Measurements from ENCODE around the gene GPR89B.
"Not testable (repeated sequence)": the region's sequence is repeated elsewhere in the genome, so short reads cannot be mapped to it uniquely, and the experiment has no call there.

The GPR89B gene

DNA sequence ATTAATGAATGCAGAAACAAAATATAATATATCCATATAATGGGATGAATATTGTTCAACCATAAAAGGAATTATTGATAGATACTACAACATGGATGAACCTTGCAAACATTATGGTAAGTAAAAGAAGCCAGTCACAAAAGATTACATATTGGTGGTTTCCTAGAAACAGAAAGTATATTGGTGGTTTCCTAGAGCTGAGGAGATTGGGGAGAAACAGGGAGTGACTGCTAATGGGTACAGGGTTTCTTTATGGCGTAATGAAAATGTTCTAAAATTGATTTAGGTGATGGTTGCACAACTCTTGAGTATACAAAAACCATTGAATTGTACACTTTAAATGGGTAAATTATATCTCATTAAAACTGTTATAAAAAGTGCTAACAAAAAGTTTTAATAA is 14.3 kb downstream of the GPR89B start:
- DNase-seq: not testable (repeated sequence)

DNA sequence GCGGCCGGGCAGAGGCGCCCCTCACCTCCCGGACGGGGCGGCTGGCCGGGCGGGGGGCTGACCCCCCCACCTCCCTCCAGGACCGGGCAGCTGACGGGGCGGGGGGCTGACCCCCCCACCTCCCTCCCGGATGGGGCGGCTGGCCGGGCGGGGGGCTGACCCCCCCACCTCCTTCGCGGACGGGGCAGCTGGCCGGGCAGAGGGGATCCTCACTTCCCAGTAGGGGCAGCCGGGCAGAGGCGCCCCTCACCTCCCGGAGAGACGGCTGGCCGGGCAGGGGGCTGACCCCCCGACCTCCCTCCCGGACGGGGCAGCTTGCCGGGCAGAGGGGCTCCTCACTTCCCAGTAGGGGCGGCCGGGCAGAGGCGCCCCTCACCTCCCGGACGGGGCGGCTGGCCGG is 21.3 kb downstream of the GPR89B start:
- DNase-seq: not testable (repeated sequence)

DNA sequence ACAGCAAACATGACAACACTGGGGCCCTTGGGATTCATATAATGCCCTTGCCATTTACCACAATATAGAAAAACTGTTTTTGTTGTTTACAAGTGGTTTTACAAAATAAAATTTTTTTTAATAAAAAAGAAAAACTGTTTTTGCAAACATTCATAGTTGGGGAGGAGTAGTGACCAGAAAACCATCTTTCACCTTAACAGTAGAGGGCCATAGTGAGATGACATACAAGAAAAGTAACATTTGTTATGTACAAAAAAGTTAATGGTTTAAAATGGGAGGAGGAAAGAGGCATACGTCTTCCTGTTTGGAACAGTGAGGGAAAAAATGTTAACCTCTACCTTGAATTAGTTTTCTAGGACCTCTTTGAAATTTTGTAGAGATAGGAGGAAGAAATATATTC is 30.7 kb downstream of the GPR89B start:
- DNase-seq: not testable (repeated sequence)

DNA sequence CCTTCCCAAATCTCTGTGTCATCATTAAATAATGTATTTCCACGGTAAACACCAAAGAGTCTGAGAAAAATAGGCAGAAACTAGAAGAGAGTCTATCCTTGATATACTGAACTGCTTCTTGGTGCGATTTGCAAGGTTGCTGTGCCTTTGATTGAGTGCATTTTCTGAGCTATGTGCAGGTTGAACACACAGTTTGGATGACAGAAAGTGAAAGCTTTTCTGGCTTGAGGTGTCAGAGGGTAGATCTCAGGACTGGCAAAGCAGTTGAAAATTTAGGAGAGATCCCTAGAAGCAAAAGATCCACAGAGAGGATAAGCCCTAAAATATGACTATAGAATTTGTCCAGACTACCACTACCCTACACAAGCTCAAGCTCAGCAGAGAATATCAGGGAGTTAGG is 31.5 kb downstream of the GPR89B start:
- DNase-seq: not testable (repeated sequence)

DNA sequence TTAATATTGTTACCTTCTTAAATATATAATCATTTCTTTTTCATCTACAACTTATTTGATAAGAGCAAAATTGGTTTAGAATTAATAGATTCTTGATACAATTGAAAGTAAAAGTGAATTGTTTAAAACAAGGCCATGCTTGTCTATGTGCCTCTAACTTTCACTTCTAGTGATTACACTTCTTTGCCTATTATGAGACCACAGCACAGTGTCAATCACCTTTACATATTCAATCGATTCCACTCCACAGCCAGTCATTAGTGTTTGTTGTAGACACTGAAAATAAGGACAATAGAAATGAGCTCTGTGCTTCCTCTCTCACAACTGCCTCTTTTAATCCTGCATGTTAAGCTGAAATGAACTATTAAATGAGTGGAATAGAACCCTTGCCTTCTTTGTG is 36.4 kb downstream of the GPR89B start:
- not testable (repeated sequence) for DNase-seq

DNA sequence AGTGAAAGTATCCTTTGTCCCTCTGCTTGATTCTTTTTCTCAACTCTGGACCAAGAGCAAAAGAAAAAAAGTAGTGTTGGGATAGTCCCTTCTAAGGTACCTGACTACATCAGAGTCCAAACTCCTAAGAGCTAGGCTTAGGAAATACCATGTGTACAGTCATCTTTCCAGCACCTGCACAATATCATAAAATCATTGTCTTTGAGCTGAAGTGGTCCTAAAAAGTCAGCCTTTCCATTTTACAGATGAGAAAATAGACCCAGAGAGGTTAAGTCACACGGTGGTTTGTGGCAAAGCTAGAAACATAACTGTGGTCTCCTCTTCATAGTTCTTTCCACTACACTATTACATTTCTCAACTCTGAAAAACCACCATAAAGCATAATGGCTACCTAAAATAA is 38.4 kb downstream of the GPR89B start:
- DNase-seq: not testable (repeated sequence)

DNA sequence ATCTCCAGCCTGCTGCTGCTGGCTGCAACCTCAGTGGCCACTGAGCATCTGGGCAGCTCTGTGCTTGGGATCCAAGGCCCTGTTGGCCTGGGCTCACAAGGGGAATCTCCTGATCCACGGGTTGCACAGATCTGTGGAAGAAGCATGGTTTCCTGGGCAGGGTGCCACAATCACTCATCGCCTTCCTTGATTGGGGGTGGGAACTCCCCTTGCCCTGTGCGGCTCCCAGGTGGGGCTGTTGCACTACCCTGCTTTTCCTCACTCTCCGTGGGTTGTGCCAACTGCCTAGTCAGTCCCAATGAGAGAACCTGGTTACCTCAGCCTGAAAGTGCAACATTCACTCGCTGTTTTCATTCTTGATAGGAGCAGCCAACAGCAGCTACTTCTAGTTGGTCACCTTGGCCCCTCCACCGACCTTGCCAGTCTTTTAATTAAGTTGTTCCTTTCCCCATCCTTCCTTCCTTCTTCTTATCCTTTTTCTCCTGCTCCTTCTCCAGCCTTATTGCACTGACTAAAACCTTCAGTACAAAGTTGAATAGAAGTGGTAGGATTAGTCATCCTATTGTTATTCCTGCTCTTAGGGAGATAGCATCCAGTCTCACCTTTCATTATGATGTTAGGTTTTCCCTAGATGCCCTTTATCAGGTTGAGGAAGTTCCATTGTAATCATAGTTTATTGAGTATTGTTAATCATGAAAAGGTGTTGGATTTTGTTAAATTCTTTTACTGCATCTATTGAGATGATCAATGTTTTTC is 50.9 kb downstream of the GPR89B start:
- not testable (repeated sequence) for DNase-seq

DNA sequence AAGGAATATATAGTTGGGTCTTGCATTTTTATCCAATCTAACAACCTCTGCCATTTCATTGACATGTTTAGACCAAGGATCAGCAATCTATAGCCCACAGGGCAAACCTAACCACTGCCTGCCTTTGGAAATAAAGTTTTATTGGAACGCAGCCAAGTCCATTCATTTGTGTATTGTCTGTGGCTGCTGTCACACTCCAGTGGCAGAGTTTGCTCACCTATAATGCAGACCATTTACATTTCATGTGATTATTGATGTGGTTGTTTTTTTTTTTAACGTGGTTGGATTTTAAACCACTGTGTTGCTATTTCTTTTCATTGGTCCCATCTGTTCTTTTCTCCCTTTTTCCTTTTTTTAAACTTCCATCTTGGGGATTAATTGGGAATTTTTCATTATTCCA is 57.2 kb downstream of the GPR89B start:
- DNase-seq: not testable (repeated sequence)

DNA sequence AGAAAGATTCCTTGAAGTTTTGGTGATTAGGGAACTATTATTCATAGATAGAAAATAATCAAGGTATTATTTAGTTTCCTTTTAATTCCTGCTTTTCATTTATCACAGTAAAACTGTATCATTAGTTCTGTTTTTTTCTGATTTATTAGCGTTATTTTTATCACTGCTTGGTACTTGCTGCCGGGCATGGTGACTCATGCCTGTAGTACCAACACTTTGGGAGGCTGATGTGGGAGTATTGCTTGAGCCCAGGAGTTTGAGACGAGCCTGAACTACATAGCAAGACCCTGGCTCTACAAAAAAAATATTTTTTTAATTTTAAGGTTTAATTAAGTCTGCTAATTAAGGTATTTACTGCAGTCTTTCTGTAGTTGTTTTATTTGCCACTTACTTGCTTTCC is 59.7 kb downstream of the GPR89B start:
- not testable (repeated sequence) for DNase-seq

DNA sequence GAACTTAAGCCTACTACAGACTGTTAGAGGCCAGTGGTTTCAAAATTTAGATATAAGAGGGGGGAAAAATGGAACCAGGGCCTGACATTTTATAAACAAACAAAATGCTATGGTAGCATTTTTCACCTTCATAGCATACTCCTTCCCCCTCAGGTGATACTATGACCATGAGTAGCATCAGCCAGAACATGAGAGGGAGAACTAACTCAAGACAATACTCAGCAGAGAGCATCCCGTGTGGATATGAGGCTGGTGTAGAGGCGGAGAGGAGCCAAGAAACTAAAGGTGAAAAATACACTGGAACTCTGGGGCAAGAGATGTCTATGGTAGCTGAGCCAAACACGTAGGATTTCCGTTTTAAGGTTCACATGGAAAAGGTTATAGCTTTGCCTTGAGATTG is 64.7 kb downstream of the GPR89B start:
- not testable (repeated sequence) for DNase-seq

DNA sequence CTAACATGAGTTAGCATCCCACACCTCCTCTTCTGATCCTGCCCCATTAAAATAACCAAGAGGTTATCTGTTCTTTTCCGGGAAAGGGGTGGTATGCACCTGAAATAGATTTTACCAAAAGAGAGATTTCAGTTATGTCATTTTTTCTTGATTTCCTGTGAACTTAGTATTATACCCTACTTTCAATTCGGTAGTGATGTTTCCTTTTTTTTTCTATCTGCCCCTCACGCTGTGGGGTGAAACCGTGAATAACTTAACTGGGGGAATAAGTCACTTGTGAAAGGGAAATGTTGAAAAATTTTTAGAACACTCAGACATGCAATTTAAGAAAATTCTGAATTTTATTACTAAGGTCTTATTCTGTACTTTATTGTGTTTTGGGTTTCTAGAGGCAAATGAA is 65.2 kb downstream of the GPR89B start:
- not testable (repeated sequence) for DNase-seq

DNA sequence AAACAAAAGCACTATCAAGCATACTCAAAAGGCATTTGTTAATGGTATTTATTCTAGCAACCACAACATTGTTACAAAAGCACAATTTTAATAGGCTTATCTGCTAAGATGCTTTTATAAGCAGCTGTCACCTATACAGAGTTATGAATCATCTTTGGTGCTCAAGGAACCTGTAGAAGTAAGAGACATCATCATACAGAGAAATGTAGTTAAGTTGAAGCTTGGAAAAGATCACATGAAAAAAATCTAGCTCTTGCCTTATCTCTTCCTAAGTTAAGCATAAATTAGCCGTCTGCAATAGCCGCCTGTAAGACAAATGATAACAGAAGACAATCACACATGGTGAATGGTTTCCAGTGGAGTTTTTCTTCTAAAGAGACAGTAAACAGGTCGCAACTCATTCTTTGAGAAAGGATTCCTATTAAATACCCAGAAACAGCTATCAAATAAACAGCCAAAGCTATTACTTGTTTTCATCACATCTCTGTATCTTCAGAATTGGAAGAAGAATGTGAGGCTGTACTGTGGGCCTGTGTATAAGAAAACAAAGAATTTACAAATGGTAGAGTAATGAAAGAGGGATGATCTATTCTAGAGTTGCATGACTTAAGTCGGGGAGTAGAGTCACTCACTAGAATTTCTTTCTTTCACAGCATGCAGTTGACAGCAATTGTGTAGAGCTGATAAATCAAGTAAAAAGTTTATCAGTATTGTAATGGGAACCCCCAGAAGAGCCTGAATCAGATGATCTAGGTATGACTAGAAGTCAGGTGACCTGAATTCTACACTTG is 65.8 kb downstream of the GPR89B start:
- not testable (repeated sequence) for DNase-seq

DNA sequence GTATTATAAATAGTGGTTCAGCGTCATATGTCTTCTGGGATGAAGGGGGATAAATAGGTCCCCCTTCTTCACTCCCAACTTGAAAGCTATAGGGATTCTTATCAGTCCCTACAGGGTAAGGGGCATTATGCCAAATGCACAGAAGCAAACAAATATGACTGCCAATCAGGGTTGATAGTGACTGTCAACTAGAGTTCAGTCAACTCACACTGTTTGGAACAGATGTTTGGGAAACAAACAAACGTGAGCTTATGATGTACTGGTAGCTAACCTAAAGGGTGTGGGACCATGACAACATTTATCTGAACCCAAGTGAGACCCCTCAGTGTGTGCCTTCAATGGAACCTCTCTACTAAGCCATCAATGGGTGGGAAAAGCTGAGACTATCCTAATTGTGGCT is 67.9 kb downstream of the GPR89B start:
- DNase-seq: not testable (repeated sequence)

DNA sequence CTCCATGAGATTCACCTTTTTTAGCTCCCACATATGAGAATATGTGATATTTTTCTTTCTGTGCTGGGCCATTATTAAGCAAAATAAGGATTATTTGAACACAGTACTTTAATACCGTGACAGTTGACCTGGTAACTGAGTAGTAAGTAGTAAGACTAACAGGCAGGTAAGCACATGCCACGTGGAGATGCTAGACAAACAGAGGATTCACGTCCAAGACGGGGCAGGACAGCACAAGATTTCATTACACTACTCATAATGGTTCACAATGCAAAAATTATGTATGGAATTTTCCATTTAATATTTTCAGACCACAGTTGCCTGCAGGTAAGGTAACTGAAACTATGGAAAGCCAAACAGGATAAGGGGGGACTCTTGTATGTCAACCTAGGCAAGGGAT is 79.5 kb downstream of the GPR89B start:
- DNase-seq: not testable (repeated sequence)

DNA sequence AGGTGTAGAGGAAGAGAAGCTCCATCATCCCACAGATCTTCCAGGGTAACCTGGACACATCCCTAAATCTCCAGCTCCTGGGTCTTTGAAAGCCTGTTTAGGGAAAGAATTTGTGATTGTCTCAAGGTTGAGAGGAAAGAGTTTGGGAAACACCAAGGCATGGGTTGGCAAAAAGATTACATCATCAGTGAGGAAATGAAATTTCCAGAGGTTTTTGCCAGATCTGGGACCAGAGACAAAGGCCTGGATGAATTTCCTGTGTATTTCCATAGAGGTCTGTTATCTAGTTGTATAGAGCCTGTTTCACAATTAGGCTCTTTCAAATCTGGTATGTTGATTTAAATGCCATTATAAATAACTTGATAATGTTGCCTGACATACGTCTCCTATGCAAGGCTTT is 82.3 kb downstream of the GPR89B start:
- no peak for DNase-seq

DNA sequence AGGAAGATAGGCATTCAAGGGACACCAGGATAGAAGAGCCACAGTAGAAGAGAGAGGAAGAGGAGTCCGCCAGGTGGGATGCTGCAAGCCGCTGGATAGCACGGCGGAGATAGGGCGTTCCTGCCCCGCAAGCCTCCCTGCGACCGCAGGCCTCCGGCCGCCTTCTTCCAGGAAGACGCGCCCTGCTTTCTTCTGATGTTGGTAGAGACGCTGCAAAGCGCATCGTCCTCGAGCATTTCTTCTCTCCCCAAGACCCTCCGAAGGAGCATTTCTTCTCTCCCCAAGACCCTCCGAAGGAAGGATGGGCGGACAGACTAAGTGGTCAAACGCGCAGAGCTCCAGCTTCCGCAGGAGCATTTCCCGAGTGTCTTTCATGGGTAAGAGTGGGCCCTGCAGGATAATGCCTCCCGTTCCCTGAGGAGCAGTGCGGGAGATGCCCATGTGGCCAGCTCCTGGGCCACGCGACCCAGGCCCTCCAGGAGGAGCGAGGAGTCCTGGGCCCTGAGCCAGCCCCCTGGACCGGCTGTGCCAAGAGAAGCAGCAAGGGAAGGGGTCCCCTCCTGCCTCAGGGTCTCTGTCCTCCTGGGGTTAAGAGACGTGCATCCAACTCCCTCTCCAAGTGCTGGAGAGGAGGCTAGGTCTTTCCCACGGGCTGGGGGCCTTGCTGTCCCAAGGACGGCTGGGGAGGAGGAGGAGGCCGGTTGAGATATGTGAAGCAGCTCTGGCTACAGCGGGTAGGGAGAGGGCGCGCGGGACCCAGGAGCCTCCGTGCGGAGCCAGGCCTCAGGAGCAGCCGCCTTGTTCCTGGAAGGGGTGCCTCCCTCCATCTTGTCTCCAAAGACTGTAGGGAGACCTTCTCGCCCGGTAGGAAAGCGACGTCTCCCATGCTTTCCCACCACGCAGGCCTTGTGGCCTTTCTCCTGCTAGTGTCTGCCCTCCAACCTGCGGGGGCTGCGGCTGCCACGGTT is 85.2 kb downstream of the GPR89B start:
- not testable (repeated sequence) for DNase-seq

DNA sequence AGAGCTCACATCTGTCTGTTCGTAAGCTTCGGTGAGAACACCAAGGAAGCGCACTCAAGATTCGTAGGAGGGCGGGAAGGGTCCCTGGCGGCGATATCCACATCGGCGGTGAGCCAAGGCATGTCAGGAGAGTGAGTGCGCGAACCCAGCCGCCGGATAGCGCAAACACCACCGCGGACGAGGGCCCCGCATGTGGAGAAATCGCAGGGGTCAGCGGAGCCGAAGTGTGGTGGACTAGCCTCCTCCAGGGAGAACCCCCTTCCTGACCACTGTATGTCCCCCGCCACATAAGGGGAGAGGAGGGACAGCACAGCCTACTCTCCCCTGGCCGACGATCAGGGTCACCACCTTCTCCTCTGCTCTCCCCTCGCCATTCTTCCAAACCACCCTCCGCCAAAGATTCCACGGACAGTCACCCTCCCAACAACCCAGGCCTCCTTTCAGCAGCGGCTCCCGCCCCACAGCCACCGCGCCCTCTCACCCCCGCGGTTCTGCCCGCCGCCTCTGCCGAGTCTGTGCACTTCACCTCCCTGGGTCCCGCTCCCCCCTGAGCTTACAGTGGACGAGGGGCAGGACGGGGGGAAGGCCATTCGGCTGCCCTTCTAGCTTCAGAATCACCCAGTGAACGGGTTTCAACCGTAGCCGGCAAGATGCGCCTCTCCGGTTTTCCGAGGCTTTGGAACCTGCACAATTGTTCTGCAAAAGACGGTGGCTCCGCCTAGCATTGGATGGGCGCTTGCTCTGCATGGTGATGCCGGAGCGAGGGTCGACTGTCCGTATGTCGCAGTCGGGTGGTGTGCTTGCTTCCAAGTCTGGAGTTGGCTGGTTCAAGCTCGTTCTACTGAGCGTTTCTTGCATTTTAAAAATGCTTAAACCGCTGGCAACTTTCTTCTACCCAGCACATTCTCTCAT is 86.3 kb downstream of the GPR89B start:
- DNase-seq: not testable (repeated sequence)

DNA sequence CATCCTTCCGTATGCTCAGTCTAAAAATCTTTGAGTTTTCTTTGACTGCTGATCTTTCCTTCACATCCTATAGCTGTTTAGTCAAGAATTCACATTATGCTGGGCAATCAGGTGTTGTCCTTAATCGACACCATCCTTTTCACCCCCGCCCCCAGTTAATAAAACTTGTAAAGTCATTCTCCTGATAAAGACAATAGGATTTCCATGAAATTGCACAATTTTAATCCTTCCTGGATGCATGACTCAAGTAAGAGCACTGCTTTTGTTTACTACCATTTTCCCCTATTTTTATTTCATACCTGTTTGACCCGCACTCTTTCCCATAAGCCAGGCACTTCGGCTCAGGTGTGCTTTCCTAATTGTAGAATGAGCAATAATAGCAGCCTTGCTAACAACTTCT is 96.7 kb downstream of the GPR89B start:
- DNase-seq: not testable (repeated sequence)

DNA sequence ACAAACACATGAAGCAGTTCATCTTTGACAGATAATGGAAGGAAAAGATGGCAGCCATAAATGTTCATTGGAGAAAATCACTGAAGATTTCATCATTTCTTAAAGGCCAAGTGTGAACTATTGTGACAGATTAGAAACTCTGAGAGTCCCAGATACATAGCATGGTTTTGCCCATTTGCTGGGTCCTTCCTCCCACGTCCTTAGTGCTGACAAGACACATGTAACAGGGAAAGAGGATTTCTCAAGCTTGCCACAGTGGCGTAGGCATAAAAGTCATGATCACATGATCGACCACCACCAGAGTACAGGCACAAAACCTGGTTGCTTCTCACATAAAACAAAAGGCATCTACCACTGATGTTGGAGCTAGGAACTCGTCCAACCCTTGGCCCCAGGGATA is 98.8 kb downstream of the GPR89B start:
- DNase-seq: not testable (repeated sequence)

DNA sequence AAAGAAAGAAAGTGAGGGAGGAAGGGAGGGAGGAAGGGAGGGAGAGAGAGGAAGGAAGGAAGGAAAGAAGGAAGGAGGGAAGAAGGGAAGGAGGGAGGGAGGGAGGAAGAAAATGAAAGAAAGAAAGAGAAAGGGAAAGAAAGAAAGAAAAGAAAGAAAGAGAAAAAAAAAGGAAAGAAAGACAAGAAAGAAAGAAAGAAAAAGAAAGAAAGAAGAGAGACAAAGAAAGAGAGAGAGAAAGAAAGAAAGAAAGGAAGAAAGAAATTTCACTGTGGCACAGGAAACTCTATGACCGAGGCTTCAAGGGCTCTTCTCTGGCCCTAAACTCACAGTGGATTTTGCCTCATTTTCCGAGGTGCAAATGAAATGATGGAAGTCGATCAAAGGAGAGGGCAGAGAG is 104.0 kb downstream of the GPR89B start:
- DNase-seq: not testable (repeated sequence)

DNA sequence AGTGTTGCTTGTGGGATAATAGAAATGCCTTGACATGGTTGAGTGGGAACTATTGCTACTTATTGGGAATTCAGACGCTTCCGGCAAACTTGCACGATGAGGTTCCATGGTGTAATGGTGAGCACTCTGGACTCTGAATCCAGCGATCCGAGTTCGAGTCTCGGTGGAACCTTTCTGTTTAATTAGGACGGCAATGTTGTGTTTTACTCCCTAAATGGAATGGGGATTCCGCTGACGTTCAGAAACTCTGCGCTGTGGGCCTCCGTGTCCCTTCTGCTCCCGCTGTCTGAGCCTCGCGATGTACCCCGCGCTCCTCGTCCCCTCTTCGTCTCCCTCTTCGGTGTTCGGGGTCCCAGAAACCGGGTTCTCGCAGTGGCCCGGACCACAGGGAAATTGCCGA is 104.5 kb downstream of the GPR89B start:
- DNase-seq: not testable (repeated sequence)

DNA sequence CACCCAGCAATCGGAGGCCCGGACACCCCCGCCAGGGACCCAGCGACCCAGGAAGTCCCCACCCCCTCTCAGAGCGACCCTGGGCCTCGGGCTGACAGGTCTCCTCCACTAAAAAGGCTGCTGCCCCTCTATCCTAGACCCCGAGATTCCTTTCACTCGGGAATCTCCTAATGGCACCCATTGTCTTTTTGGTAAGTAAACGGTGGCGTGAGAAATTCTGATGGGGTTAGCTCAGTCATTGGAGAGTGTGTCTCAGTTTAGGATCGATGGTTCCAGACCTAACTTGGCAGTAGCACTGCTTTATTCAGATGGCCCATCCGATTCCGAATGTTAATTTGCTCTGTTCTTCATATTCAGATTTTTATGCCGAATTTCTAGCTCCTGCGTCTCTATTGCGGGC is 104.9 kb downstream of the GPR89B start:
- not testable (repeated sequence) for DNase-seq

All from CD4-positive, alpha-beta T cell treated with Interleukin-6 for 4 hours (primary cell).